IMR-90 (cell line): Measurements from ENCODE around the gene RASA1. TPM values are rescaled to one million over a fixed set of nuclear protein-coding genes. Genes with fewer than 3 reads are reported as not detected.
A peak's percentile ranks its signal among the peaks of the same experiment; 100 is the strongest.

Experiments used
- ATAC-seq: fragments of 200-7000 bp; cut with Tn5 transposase; 2 replicates; pipeline ENCODE4 v1.9.1; 2020; ENCODE audit warnings: low read depth, mild to moderate bottlenecking, moderate library complexity
- BruUV-seq: library from RNA; stranded (reverse); fragments of 400-500 nt; replicated peaks from 2 replicates; lab custom pipeline; 2021; lab: Mats Ljungman, UMichigan
- CTCF ChIA-PET: fragments of 300-600 bp; formaldehyde crosslinking; extraction: SDS; loops from one replicate; lab custom pipeline; 2021; ENCODE audit warnings: antibody characterized with exemption; lab: Yijun Ruan, JAX
- POLR2A ChIA-PET: fragments of 300-600 bp; sonication (Branson Sonifier 250); formaldehyde crosslinking; loops from one replicate; lab custom pipeline; 2022; ENCODE audit warnings: antibody characterized with exemption; ENCODE audit not compliant: unreplicated experiment; lab: Charles Lee
- DNase-seq: peaks from one replicate; pipeline ENCODE4 v3.0.0; 2013
- H2AFZ ChIP-seq: replicated peaks from 2 replicates; pipeline ENCODE3; 2013; ENCODE audit warnings: low read length, mild to moderate bottlenecking; ENCODE audit not compliant: poor library complexity
- H2AK5ac ChIP-seq: 2 replicates; pipeline ENCODE4 v1.6.1; 2013; ENCODE audit warnings: low read depth, low read length, inconsistent platforms
- H2AK9ac ChIP-seq: replicated peaks from 2 replicates; pipeline ENCODE3; 2013; ENCODE audit warnings: mild to moderate bottlenecking, low read depth, low read length, moderate library complexity; ENCODE audit not compliant: poor library complexity
- H2BK120ac ChIP-seq: 2 replicates; pipeline ENCODE4 v1.6.1; 2013; ENCODE audit warnings: low read depth, low read length, inconsistent platforms
- H2BK15ac ChIP-seq: 3 replicates; pipeline ENCODE4 v1.6.1; 2013; ENCODE audit warnings: low read depth, low read length, inconsistent platforms
- H2BK20ac ChIP-seq: 2 replicates; pipeline ENCODE4 v1.6.1; 2013; ENCODE audit warnings: low read depth, mild to moderate bottlenecking, inconsistent platforms, low read length, moderate library complexity
- H2BK5ac ChIP-seq: 2 replicates; pipeline ENCODE4 v1.6.1; 2013; ENCODE audit warnings: mild to moderate bottlenecking, low read depth, low read length, inconsistent platforms; ENCODE audit not compliant: poor library complexity, severe bottlenecking
- H3K14ac ChIP-seq: replicated peaks from 2 replicates; pipeline ENCODE4 v1.6.1; 2013; ENCODE audit warnings: low read depth, low read length, inconsistent platforms
- H3K18ac ChIP-seq: 2 replicates; pipeline ENCODE4 v1.6.1; 2013; ENCODE audit warnings: low read depth, low read length, control low read depth
- H3K23ac ChIP-seq: 2 replicates; pipeline ENCODE4 v1.6.1; 2013; ENCODE audit warnings: low read depth, low read length, inconsistent platforms
- H3K27ac ChIP-seq: 2 replicates; pipeline ENCODE4 v1.5.1; 2013; ENCODE audit warnings: mild to moderate bottlenecking, control low read depth, low read length; ENCODE audit not compliant: insufficient read depth
- H3K27me3 ChIP-seq: 2 replicates; pipeline ENCODE4 v1.6.1; 2013; ENCODE audit warnings: low read length; ENCODE audit not compliant: control insufficient read depth, insufficient read depth
- H3K36me3 ChIP-seq: 2 replicates; pipeline ENCODE4 v1.6.1; 2013; ENCODE audit warnings: low read length, mixed read lengths; ENCODE audit not compliant: control insufficient read depth, insufficient read depth
- H3K4ac ChIP-seq: 2 replicates; pipeline ENCODE4 v1.6.1; 2013; ENCODE audit warnings: low read depth, low read length, inconsistent platforms
- H3K4me1 ChIP-seq: 2 replicates; pipeline ENCODE4 v1.6.1; 2013; ENCODE audit warnings: low read length, mixed read lengths; ENCODE audit not compliant: control insufficient read depth, insufficient read depth
- H3K4me2 ChIP-seq: 2 replicates; pipeline ENCODE4 v1.6.1; 2013; ENCODE audit warnings: low read depth, mild to moderate bottlenecking, control low read depth, low read length, moderate library complexity
- H3K4me3 ChIP-seq: 2 replicates; pipeline ENCODE4 v1.5.1; 2013; ENCODE audit warnings: low read depth, mild to moderate bottlenecking, control low read depth, low read length, moderate library complexity; ENCODE audit not compliant: insufficient read depth
- H3K56ac ChIP-seq: 2 replicates; pipeline ENCODE4 v1.6.1; 2013; ENCODE audit warnings: low read length, inconsistent platforms; ENCODE audit not compliant: insufficient read depth; ENCODE audit errors: extremely low read depth
- H3K79me1 ChIP-seq, 2 experiments: 2 replicates each; pipeline ENCODE4 v1.6.1; 2013; ENCODE audit warnings: low read length in 2 of 2, inconsistent platforms in 1 of 2, low read depth in 1 of 2
- H3K9ac ChIP-seq: 2 replicates; pipeline ENCODE4 v1.6.1; 2013; ENCODE audit warnings: low read depth, low read length, control low read depth
- H3K9me1 ChIP-seq: 2 replicates; pipeline ENCODE4 v1.6.1; 2013; ENCODE audit warnings: low read length, inconsistent platforms; ENCODE audit not compliant: insufficient read depth
- H3K9me3 ChIP-seq: 2 replicates; pipeline ENCODE4 v1.6.1; 2013; ENCODE audit warnings: low read length; ENCODE audit not compliant: control insufficient read depth, insufficient read depth
- H4K20me1 ChIP-seq: 2 replicates; pipeline ENCODE4 v1.6.1; 2013; ENCODE audit warnings: low read length, inconsistent platforms; ENCODE audit not compliant: insufficient read depth
- H4K5ac ChIP-seq: 2 replicates; pipeline ENCODE4 v1.6.1; 2013; ENCODE audit warnings: mild to moderate bottlenecking, low read depth, low read length, control low read depth
- H4K8ac ChIP-seq, 2 experiments: 2 replicates each; pipeline ENCODE4 v1.6.1; 2013; ENCODE audit warnings: low read depth in 2 of 2, low read length in 2 of 2, control low read depth in 1 of 2, inconsistent platforms in 1 of 2
- H4K91ac ChIP-seq: 2 replicates; pipeline ENCODE4 v1.6.1; 2013; ENCODE audit warnings: low read depth, low read length, inconsistent platforms; ENCODE audit not compliant: insufficient read depth
- BHLHE40 ChIP-seq: fragments of 150-350 bp; IDR thresholded peaks from 2 replicates; pipeline ENCODE4 v1.6.1; 2016; ENCODE audit warnings: mild to moderate bottlenecking, low read depth, low read length
- CTCF ChIP-seq: conservative IDR thresholded peaks from 2 replicates; pipeline ENCODE4 v1.5.1; 2012; ENCODE audit warnings: mild to moderate bottlenecking, low read depth, low read length, improper control_type of control experiment
- ELK1 ChIP-seq: fragments of 150-350 bp; IDR thresholded peaks from 2 replicates; pipeline ENCODE4 v1.6.1; 2016; ENCODE audit warnings: low read depth, mild to moderate bottlenecking, low read length, moderate library complexity, borderline replicate concordance
- FOS ChIP-seq: fragments of 150-350 bp; IDR thresholded peaks from 2 replicates; pipeline ENCODE4 v1.6.1; 2016; ENCODE audit warnings: low read depth, low read length
- NFE2L2 ChIP-seq: fragments of 150-350 bp; IDR thresholded peaks from 2 replicates; pipeline ENCODE4 v1.6.1; 2016; ENCODE audit warnings: low read depth, mild to moderate bottlenecking, low read length
- RFX5 ChIP-seq: IDR thresholded peaks from 2 replicates; pipeline ENCODE4 v1.8.0; 2012; ENCODE audit warnings: low read depth, mild to moderate bottlenecking, low read length, moderate library complexity
- SMC3 ChIP-seq: fragments of 150-350 bp; IDR thresholded peaks from 2 replicates; pipeline ENCODE4 v1.6.1; 2016; ENCODE audit warnings: low read depth, mild to moderate bottlenecking, antibody characterized with exemption, low read length, moderate library complexity
- USF2 ChIP-seq: fragments of 150-350 bp; IDR thresholded peaks from 2 replicates; pipeline ENCODE4 v1.6.1; 2017; ENCODE audit warnings: mild to moderate bottlenecking, antibody characterized with exemption, low read length, low read depth
- dilution Hi-C: fragments of 300-500 bp; cut with HindIII; formaldehyde crosslinking; loops from one replicate; pipeline ENCODE4 v1.14.3; 2018; ENCODE audit warnings: low sequenced_read_pairs; ENCODE audit not compliant: unreplicated experiment
- in situ Hi-C: fragments of 300-500 bp; cut with MboI; formaldehyde crosslinking; loops from 3 replicates; pipeline ENCODE4 v1.14.3; 2019; ENCODE audit warnings: low sequenced_read_pairs, inconsistent platforms, mixed read lengths
- intact Hi-C: fragments of 100-400 bp; cut with micrococcal nuclease; formaldehyde crosslinking; loops from 2 replicates; pipeline ENCODE4 v1.10.0; 2022
- polyA plus RNA-seq, 3 experiments: library from polyadenylated mRNA; depleted of rRNA; stranded (reverse); fragments of >200 nt; gene quantifications; 2 replicates each; pipeline ENCODE4 v1.2.3, GENCODE V29; 2012; ENCODE audit warnings: low replicate concordance in 1 of 3
- total RNA-seq: library from RNA; depleted of rRNA; stranded (reverse); fragments of >200 nt; gene quantifications from 2 replicates; pipeline ENCODE4 v1.2.3, GENCODE V29; 2012

RASA1 gene
- total and polyA plus RNA-seq, 2 of the 4 experiments (the other 2 are of a cell fraction) = 37.6 to 45.7 TPM

- Histone ChIP-seq H3K36me3 (peaks cover 6% of the 10 kb centered on the region), H3K4ac (no peak overlapping the region), H3K9me3 (no peaks in the 10 kb centered on the region), H3K9ac (no peak overlapping the region), H3K4me1 (peaks cover 2% of the 10 kb centered on the region), H3K4me3 (no peak overlapping the region), H2BK15ac (no peak overlapping the region), H2BK20ac (no peak overlapping the region), H3K27ac (peak overlapping the region; percentile 44; the same call in 1 of the 2 replicates), H2AK5ac (no peak overlapping the region), H2AFZ (no peak overlapping the region), H3K4me2 (peak overlapping the region; percentile 52; the same call in 1 of the 2 replicates), H3K27me3 (no peaks in the 10 kb centered on the region), H2BK120ac (no peak overlapping the region), H2BK5ac (peak overlapping the region; percentile 88), H4K5ac (no peak overlapping the region), H4K20me1 (no peaks in the 10 kb centered on the region), H3K56ac (no peak overlapping the region; the same call in 1 of the 2 replicates), H3K9me1 (no peaks in the 10 kb centered on the region), H4K8ac (no peak overlapping the region; a peak in 1 of 4 replicates), H3K23ac (no peak overlapping the region), H4K91ac (no peak overlapping the region), H3K14ac (no peak overlapping the region), H3K18ac (no peak overlapping the region), H2AK9ac (no peak overlapping the region), H3K79me1 (peaks cover 12 to 15% of the 10 kb centered on the region in 2 experiments)
- no TSS peak for BruUV-seq
- TF ChIP-seq ELK1 (no peak), CTCF (no peak), USF2 (no peak), FOS (no peak), NFE2L2 (no peak), SMC3 (no peak), BHLHE40 (no peak), RFX5 (no peak)
- in situ Hi-C loops = no loop called here
- dilution Hi-C loops = no loop called here
- DNase-seq (peak; percentile 16), ATAC-seq (peak; percentile 61)
- ChIA-PET CTCF (interaction anchor here (0.5 to 1.4 kb wide), 4 partner anchors 12 to 287 kb away, joined by 3 to 6 read pairs (median 4); no protein-coding TSS in a partner anchor), POLR2A (no interaction called here)
- intact Hi-C loops = no loop called here
Observed at GRCh38 chr5:87347841-87348240, 80.2 kb downstream of the RASA1 start.
